Chondrocyte (in vitro differentiated cells): ENCODE measurements around the gene EFEMP1. TPM values are rescaled to one million over a fixed set of nuclear protein-coding genes. Genes with fewer than 3 reads are reported as not detected.

ENCODE experiments used
- DNase-seq: peaks from one replicate; pipeline ENCODE4 v3.0.0; 2021; ENCODE audit warnings: mixed read lengths, low spot score
- H3K27ac Mint-ChIP-seq: one replicate; pipeline ENCODE4 v1.8.0; 2021; ENCODE audit warnings: mild to moderate bottlenecking, moderate library complexity, mixed read lengths; ENCODE audit not compliant: unreplicated experiment
- H3K27me3 Mint-ChIP-seq: 2 replicates; pipeline ENCODE4 v1.8.0; 2021; ENCODE audit warnings: low read depth, mixed read lengths
- H3K36me3 Mint-ChIP-seq: 2 replicates; pipeline ENCODE4 v1.8.0; 2021; ENCODE audit warnings: low read depth, mixed read lengths
- H3K4me1 Mint-ChIP-seq: 2 replicates; pipeline ENCODE4 v1.8.0; 2021; ENCODE audit warnings: low read depth, mild to moderate bottlenecking, mixed read lengths
- H3K4me3 Mint-ChIP-seq: one replicate; pipeline ENCODE4 v1.8.0; 2021; ENCODE audit warnings: mild to moderate bottlenecking, moderate library complexity, mixed read lengths; ENCODE audit not compliant: unreplicated experiment
- H3K9me3 Mint-ChIP-seq: 2 replicates; pipeline ENCODE4 v1.8.0; 2021; ENCODE audit warnings: low read depth, mixed read lengths
- total RNA-seq: library from RNA; stranded (reverse); gene quantifications from 3 replicates; pipeline ENCODE4 v1.2.1, GENCODE V29; 2021
- TF ChIP-seq, protein P1 (sequence below): fragments of 200-600 bp; sonication (generic); IDR thresholded peaks from 2 replicates; pipeline ENCODE4 v1.5.0; 2021; ENCODE audit warnings: antibody characterized with exemption, mild to moderate bottlenecking, moderate library complexity

The EFEMP1 gene
- total RNA-seq, 1 donor from 2014 or later = 38.6 TPM

DNA sequence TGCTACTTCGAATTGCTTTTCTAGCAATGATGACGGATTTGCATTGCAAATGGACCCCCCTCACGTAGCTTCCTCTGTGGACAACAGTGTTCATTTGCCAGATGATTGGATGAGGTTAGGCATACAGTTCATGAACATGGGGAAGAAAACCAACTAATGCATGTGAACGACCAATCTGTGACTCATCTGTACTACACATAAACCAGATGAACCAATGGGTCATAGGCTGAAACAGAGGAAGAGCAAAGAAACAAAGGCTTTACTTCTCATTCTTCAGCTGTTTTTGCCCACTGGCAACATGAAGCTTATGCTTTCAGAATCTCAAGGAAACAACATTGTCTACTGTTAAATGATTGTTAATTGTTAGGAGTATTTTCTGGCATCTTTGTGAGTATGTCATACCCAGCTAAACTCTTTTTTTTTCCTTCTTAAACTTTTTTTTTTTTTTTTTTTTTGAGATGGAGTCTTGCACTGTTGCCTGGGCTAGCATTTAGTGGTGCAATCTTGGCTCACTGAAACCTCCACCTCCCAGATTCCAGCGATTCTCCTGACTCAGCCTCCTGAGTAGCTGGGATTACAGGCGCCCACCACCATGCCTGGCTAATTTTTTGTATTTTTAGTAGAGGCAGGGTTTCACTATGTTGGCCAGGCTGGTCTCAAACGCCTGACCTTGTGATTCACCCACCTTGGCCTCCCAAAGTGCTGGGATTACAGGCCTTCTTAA lies 35.5 kb downstream of the EFEMP1 start:
- Mint-ChIP-seq H3K27me3 (no peaks in the 10 kb centered on the region), H3K27ac (no peak overlapping the region), H3K9me3 (peaks cover 3% of the 10 kb centered on the region), H3K4me1 (peaks cover 51% of the 10 kb centered on the region), H3K36me3 (no peaks in the 10 kb centered on the region), H3K4me3 (no peak overlapping the region)
- DNase-seq = no peak
- TF ChIP-seq, protein P1, sequence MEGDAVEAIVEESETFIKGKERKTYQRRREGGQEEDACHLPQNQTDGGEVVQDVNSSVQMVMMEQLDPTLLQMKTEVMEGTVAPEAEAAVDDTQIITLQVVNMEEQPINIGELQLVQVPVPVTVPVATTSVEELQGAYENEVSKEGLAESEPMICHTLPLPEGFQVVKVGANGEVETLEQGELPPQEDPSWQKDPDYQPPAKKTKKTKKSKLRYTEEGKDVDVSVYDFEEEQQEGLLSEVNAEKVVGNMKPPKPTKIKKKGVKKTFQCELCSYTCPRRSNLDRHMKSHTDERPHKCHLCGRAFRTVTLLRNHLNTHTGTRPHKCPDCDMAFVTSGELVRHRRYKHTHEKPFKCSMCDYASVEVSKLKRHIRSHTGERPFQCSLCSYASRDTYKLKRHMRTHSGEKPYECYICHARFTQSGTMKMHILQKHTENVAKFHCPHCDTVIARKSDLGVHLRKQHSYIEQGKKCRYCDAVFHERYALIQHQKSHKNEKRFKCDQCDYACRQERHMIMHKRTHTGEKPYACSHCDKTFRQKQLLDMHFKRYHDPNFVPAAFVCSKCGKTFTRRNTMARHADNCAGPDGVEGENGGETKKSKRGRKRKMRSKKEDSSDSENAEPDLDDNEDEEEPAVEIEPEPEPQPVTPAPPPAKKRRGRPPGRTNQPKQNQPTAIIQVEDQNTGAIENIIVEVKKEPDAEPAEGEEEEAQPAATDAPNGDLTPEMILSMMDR = no peak

- peaks cover 3% of the 10 kb centered on the region for H3K9me3 Mint-ChIP-seq
- DNase-seq = no peak
- peaks cover 51% of the 10 kb centered on the region for H3K4me1 Mint-ChIP-seq
- no peaks in the 10 kb centered on the region for H3K36me3 Mint-ChIP-seq
- TF ChIP-seq, protein P1 = no peak
- H3K27ac Mint-ChIP-seq = peak overlapping the region; percentile 88
- H3K27me3 Mint-ChIP-seq = no peaks in the 10 kb centered on the region
- no peak overlapping the region for H3K4me3 Mint-ChIP-seq
Measured at GRCh38 chr2:55887351-55887750, 36.2 kb downstream of the EFEMP1 start.

- peaks cover 51% of the 10 kb centered on the region for H3K4me1 Mint-ChIP-seq
- peaks cover 3% of the 10 kb centered on the region for H3K9me3 Mint-ChIP-seq
- H3K4me3 Mint-ChIP-seq = no peak overlapping the region
- TF ChIP-seq, protein P1 = no peak
- peak overlapping the region; percentile 92 for H3K27ac Mint-ChIP-seq
- H3K27me3 Mint-ChIP-seq = no peaks in the 10 kb centered on the region
- no peaks in the 10 kb centered on the region for H3K36me3 Mint-ChIP-seq
- no peak for DNase-seq
Measured at GRCh38 chr2:55885944-55886281, 37.7 kb downstream of the EFEMP1 start.

GRCh38 chr2:55885127-55885943 lies 38.2 kb downstream of the EFEMP1 start:
- Mint-ChIP-seq H3K4me3 (no peak overlapping the region), H3K27ac (peak overlapping the region; percentile 92), H3K36me3 (no peaks in the 10 kb centered on the region), H3K9me3 (peaks cover 3% of the 10 kb centered on the region), H3K4me1 (peaks cover 51% of the 10 kb centered on the region), H3K27me3 (no peaks in the 10 kb centered on the region)
- TF ChIP-seq, protein P1 = peak; percentile 25
- DNase-seq = no peak

DNA sequence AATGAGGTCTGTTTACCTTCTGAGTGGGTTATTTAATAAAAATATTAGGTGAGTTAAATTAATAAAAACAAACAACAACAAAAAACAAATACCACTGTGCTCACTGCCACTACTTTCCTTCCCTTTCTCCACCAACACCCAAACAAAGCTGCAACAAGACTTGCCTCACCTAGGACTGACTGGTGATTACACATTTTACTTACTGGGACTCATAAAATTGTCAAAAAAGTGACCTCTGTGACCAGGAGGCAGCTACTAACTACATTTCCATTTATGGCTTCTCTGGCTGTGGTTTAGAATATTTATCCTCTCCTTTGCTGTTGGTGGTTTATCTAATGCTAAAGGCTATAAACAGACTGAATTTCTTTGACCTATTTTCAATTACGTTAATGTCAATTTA lies 39.8 kb downstream of the EFEMP1 start:
- peaks cover 3% of the 10 kb centered on the region for H3K36me3 Mint-ChIP-seq
- no peak overlapping the region for H3K4me3 Mint-ChIP-seq
- peaks cover 3% of the 10 kb centered on the region for H3K9me3 Mint-ChIP-seq
- TF ChIP-seq, protein P1 = no peak
- H3K27ac Mint-ChIP-seq = no peak overlapping the region
- DNase-seq = no peak
- H3K27me3 Mint-ChIP-seq = no peaks in the 10 kb centered on the region
- H3K4me1 Mint-ChIP-seq = peaks cover 53% of the 10 kb centered on the region
